Esophagus muscularis mucosa (tissue), 4 donors: ENCODE data around the gene NXN. TPM values are rescaled to one million over a fixed set of nuclear protein-coding genes. Genes with fewer than 3 reads are reported as not detected.
"Not testable (repeated sequence)": the region's sequence is repeated elsewhere in the genome, so short reads cannot be mapped to it uniquely, and the experiment has no call there.

Source experiments
- DNase-seq: peaks from one replicate; pipeline ENCODE4 v3.0.0-alpha.2; 2017; ENCODE audit errors: extremely low spot score
- H3K27ac ChIP-seq, 4 donors: fragments of 200-600 bp; sonication (generic); replicated peaks in 1 of 4; 1 replicate in 3 of 4; 2 replicates in 1 of 4; pipeline ENCODE4 v1.5.1; 2016 to 2019; ENCODE audit warnings: mild to moderate bottlenecking in 1 of 4
- H3K27me3 ChIP-seq, 4 donors: fragments of 200-600 bp; sonication (generic); one replicate each; pipeline versions ENCODE4 v1.5.1 to v1.6.0; 2016 to 2019
- H3K36me3 ChIP-seq, 4 donors: fragments of 200-600 bp; sonication (generic); one replicate each; pipeline ENCODE4 v1.5.1; 2016 to 2019
- H3K4me1 ChIP-seq, 4 donors: fragments of 200-600 bp; sonication (generic); one replicate each; pipeline ENCODE4 v1.5.1; 2016 to 2019
- H3K4me3 ChIP-seq, 4 donors: fragments of 200-600 bp; sonication (generic); 1 replicate in 2 of 4; 2 replicates in 2 of 4; pipeline ENCODE4 v1.5.1; 2016 to 2019; ENCODE audit warnings: mild to moderate bottlenecking in 4 of 4, moderate library complexity in 1 of 4
- H3K9me3 ChIP-seq, 4 donors: fragments of 200-600 bp; sonication (generic); 1 replicate in 3 of 4; 2 replicates in 1 of 4; pipeline ENCODE4 v1.5.1; 2016 to 2019
- CTCF ChIP-seq, 3 experiments: fragments of 200-600 bp in 2 of 3; fragments of 450-650 bp in 1 of 3; sonication (generic) in 2 of 3; IDR thresholded peaks; one replicate each; pipeline ENCODE4 v1.5.1; 2017 to 2019; ENCODE audit warnings: antibody characterized with exemption in 3 of 3, mild to moderate bottlenecking in 2 of 3, moderate library complexity in 1 of 3
- EP300 ChIP-seq: sonication (generic); formaldehyde crosslinking; IDR thresholded peaks from one replicate; pipeline ENCODE4 v1.6.1; 2017; ENCODE audit warnings: antibody characterized with exemption
- POLR2A ChIP-seq: fragments of 450-650 bp; IDR thresholded peaks from one replicate; pipeline ENCODE4 v1.6.1; 2017; ENCODE audit warnings: antibody characterized with exemption, moderate library complexity, mild to moderate bottlenecking, low read depth
- POLR2AphosphoS5 ChIP-seq, 2 donors: sonication (generic); formaldehyde crosslinking; IDR thresholded peaks; one replicate each; pipeline ENCODE4 v1.6.1; 2017; ENCODE audit warnings: antibody characterized with exemption in 2 of 2
- WGBS: methylation state at CpG from one replicate; pipeline ENCODE4 v1.1.5; 2018; 5-methylcytosine and 5-hydroxymethylcytosine counted together
- intact Hi-C: fragments of 100-400 bp; cut with DNase I; formaldehyde crosslinking; loops from one replicate; pipeline ENCODE4 v1.15.1; 2023
- total RNA-seq, 4 donors: library from RNA; depleted of rRNA; stranded (reverse); fragments of >200 nt; gene quantifications; one replicate each; pipeline versions ENCODE4 v1.1.0 to v1.2.1, GENCODE V29; 2016

The NXN gene
- total RNA-seq, 4 donors from 2014 or later, result 37.0 to 65.6 (median 49.8) TPM

GRCh38 chr17:773467-774312 is 205.9 kb downstream of the NXN start:
- intact Hi-C loops, result no loop called here
- DNase-seq, result no peak
- Histone ChIP-seq H3K27ac (no peak overlapping the region), H3K36me3 (peaks cover 62 to 100% (median 94%) of the 10 kb centered on the region in 4 donors), H3K4me1 (no peaks in the 10 kb centered on the region), H3K4me3 (no peak overlapping the region), H3K27me3 (no peaks in the 10 kb centered on the region), H3K9me3 (no peaks in the 10 kb centered on the region)
- 82% methylated on average over 14 of the region's 14 CpGs for WGBS
- TF ChIP-seq POLR2AphosphoS5 (IDR thresholded peaks at IDR 0.05) (no peak), POLR2A (no peak)

- Histone ChIP-seq H3K9me3 (no peaks in the 10 kb centered on the region), H3K27ac (no peak overlapping the region), H3K27me3 (no peaks in the 10 kb centered on the region), H3K36me3 (peaks cover 59 to 96% (median 91%) of the 10 kb centered on the region in 4 donors), H3K4me1 (no peaks in the 10 kb centered on the region), H3K4me3 (no peak overlapping the region)
- no peak for DNase-seq
- intact Hi-C loops, result no loop called here
- WGBS, result 78% methylated on average over 5 of the region's 5 CpGs
- TF ChIP-seq POLR2A, result no peak
These were observed 206.6 kb downstream of the NXN start for GRCh38 chr17:773016-773415.

- Histone ChIP-seq H3K4me1 (peaks cover 0 to 8% (median 5%) of the 10 kb centered on the region in 4 donors), H3K36me3 (peaks cover 39 to 99% (median 83%) of the 10 kb centered on the region in 4 donors), H3K27ac (peak overlapping the region; percentile 58 to 75 (median 65)), H3K4me3 (no peak overlapping the region), H3K27me3 (no peaks in the 10 kb centered on the region), H3K9me3 (no peaks in the 10 kb centered on the region)
- WGBS, result 51% methylated on average over 3 of the region's 3 CpGs
- no peak for TF ChIP-seq EP300
- peak in 1 of 2 donors; percentile 40 for TF ChIP-seq POLR2AphosphoS5 (IDR thresholded peaks at IDR 0.05)
- no peak for TF ChIP-seq POLR2A
- DNase-seq, result no peak
- intact Hi-C loops, result no loop called here
These were observed 212.5 kb downstream of the NXN start for GRCh38 chr17:767076-767475.

GRCh38 chr17:760371-760770 is 219.2 kb downstream of the NXN start:
- Histone ChIP-seq H3K4me3 (no peak overlapping the region), H3K4me1 (peaks cover 0 to 7% (median 0%) of the 10 kb centered on the region in 4 donors), H3K9me3 (no peaks in the 10 kb centered on the region), H3K27me3 (no peaks in the 10 kb centered on the region), H3K27ac (no peak overlapping the region), H3K36me3 (peaks cover 10 to 90% (median 69%) of the 10 kb centered on the region in 4 donors)
- no peak for DNase-seq
- intact Hi-C loops, result no loop called here
- WGBS, result 85% methylated on average over 9 of the region's 9 CpGs
- TF ChIP-seq CTCF (IDR thresholded peaks at IDR 0.05) (no peak), POLR2A (no peak), EP300 (no peak)

GRCh38 chr17:759964-760363 is 219.6 kb downstream of the NXN start:
- peaks cover 0 to 7% (median 0%) of the 10 kb centered on the region in 4 donors for H3K4me1 ChIP-seq
- no peak overlapping the region for H3K27ac ChIP-seq
- 83% methylated on average over 5 of the region's 5 CpGs for WGBS
- H3K4me3 ChIP-seq, result no peak overlapping the region
- TF ChIP-seq POLR2AphosphoS5 (IDR thresholded peaks at IDR 0.05), result no peak
- TF ChIP-seq EP300, result no peak
- TF ChIP-seq CTCF (IDR thresholded peaks at IDR 0.05), result no peak
- no peak for TF ChIP-seq POLR2A
- H3K27me3 ChIP-seq, result no peaks in the 10 kb centered on the region
- no peaks in the 10 kb centered on the region for H3K9me3 ChIP-seq
- intact Hi-C loops, result no loop called here
- H3K36me3 ChIP-seq, result peaks cover 7 to 86% (median 65%) of the 10 kb centered on the region in 4 donors
- no peak for DNase-seq

GRCh38 chr17:756010-756567 is 223.5 kb downstream of the NXN start:
- H3K4me3 ChIP-seq, H3K27me3 ChIP-seq, DNase-seq, H3K9me3 ChIP-seq, intact Hi-C loops: not testable (repeated sequence)
- 63% methylated on average over 15 of the region's 15 CpGs for WGBS
- Histone ChIP-seq H3K4me1 (peaks cover 4 to 21% (median 13%) of the 10 kb centered on the region in 4 donors), H3K36me3 (peaks cover 0 to 47% (median 31%) of the 10 kb centered on the region in 4 donors), H3K27ac (peak overlapping the region in 3 of 4 donors; percentile 3 to 32 (median 29))

GRCh38 chr17:755319-755961 is 224.1 kb downstream of the NXN start:
- WGBS, result 97% methylated on average over 9 of the region's 9 CpGs
- Histone ChIP-seq H3K27ac (peak overlapping the region in 1 of 4 donors; percentile 3), H3K4me1 (peaks cover 11 to 28% (median 20%) of the 10 kb centered on the region in 4 donors)

More at GRCh38 chr17:755319-755961, 224.1 kb downstream of the NXN start:
- peaks cover 0 to 41% (median 24%) of the 10 kb centered on the region in 4 donors for H3K36me3 ChIP-seq
- intact Hi-C loops, DNase-seq, H3K9me3 ChIP-seq, H3K27me3 ChIP-seq, H3K4me3 ChIP-seq: not testable (repeated sequence)
